CD4-positive, alpha-beta T cell treated with Interleukin-17A for 4 hours (primary cell): Measurements from ENCODE around the gene HTRA1.

Source experiments
- DNase-seq: peaks from one replicate; pipeline ENCODE4 v3.0.0-alpha.2; 2020; ENCODE audit warnings: mixed read lengths

The HTRA1 gene

DNA sequence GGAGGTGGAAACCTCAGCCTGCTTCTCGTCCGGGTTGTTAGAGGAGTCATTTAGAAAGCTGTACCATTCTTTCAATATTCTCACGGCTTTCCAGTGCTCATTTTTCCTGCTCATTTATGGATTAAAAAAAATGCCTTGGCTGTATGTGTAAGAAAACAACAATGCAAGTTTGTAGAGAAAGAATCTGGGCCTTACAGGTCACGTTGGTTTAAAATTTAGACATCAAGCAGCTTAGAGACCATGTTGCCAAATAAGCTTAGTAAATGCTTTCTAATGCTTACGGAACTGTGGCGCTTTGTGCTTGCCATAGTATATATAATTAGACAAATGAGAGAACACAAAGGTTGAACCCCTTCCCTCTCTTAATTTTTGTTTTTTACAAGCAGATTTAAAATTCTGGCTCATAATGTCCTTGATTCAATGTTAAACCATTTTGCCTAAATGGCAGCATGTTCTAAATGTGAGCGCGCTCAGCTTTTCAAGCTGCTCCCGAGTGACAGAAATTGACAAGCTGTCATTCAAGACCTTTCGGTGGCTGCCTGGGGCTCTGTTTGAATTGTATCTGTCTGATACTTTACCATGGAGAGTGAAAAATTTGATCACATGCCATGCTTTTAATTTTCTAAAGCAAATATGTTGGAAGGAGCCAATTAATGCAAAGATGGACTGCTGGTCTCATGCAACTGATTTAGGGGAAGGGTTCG lies 5.8 kb upstream of the HTRA1 start:
- no peak for DNase-seq

DNA sequence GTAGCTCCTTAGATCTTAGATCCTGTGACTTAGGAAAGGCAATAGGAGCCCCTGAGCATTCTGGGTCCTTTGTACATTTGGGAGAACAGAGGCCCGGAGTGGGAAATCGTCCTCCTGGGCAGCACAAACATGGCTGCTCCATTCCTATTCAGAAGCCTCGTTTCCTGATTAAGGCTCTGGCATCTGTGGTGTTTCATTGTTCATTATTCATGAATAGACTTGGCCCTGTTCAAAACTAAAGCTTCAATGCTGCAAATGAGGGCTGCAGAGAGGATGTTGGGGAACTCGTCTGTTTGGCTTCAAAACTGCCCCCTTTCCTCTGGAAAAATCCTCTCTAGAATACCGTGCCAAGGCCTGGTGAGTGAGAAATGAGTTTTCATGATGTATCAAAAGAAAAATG lies 3.4 kb upstream of the HTRA1 start:
- no peak for DNase-seq

DNA sequence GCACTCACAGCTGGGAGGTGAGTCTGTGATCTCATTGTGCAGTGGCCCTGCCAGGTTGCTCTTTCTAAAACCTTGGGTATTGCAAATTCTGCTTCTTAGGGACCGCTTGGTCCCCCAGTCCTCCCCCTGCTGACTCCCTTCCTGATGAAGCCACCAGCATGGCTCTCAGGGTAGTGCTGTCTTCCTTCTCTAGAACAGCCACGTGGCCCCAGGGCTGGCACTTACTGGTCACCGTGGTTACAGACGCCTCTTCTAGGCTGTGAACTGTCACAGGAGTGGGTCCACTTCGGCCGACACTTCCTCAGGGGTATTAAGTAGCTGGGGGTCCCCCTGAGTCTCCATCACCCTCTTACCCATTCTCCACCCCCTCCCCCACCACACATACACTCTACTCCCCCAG lies 2.7 kb upstream of the HTRA1 start:
- no peak for DNase-seq

DNA sequence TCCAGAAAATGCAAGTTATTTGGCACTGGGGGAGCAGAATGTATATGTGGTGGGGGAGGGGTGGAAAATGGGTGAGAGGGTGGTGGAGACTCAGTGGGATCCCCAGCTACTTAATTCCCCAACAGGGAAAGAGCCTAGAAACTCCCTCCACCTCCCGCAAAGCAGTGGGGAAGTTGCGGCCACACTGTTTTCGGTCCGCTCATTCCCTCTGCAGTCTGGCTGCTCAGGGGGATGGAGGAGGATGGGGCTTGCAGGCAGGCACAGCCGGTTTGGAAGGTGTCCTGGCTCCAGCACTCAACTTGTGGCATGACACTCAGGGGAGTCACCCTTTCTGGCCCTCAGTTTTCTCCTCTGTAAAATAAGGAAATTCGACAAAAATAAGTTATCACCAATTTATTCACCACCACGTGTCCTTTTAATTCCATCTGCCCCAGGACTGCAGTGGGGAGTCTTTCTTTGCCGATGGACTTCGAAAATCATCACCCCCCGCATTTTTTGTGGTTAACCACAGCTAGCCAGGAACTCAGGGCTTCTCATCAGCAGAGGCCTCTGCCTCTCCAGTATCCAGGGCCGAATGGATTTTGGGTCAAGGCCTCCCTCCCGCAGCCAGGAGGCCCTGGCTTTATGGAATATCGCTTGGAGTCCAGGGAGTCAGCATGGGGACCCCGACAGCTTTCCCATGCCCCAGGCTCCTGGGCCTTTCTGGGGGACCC lies 1.6 kb upstream of the HTRA1 start:
- no peak for DNase-seq

DNA sequence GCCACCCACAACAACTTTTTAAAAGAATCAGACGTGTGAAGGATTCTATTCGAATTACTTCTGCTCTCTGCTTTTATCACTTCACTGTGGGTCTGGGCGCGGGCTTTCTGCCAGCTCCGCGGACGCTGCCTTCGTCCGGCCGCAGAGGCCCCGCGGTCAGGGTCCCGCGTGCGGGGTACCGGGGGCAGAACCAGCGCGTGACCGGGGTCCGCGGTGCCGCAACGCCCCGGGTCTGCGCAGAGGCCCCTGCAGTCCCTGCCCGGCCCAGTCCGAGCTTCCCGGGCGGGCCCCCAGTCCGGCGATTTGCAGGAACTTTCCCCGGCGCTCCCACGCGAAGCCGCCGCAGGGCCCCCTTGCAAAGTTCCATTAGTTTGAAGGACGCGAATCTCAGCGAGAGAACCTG lies 461 bp upstream of the HTRA1 start:
- DNase-seq = no peak

DNA sequence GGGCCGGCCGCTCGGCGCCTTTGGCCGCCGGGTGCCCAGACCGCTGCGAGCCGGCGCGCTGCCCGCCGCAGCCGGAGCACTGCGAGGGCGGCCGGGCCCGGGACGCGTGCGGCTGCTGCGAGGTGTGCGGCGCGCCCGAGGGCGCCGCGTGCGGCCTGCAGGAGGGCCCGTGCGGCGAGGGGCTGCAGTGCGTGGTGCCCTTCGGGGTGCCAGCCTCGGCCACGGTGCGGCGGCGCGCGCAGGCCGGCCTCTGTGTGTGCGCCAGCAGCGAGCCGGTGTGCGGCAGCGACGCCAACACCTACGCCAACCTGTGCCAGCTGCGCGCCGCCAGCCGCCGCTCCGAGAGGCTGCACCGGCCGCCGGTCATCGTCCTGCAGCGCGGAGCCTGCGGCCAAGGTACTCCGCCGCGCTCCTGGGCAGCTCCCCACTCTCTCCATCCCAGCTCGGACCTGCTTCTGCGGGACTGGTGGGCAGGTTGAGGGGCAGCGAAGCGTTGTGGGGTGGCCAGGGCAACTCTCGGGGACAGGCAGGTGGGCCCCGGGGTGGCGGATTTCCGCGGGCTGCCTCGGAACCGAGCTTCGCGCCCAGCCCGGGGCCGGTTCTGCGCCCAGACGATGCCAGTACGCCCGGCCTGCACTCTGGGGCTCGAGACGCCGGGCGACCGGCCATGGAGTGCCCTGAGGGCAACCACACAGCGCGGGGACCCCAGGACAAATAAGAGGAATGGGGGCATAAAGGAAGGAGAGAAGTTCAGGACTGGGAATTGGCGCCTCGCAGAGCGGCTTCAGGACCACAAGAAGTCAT lies 578 bp downstream of the HTRA1 start:
- no peak for DNase-seq

DNA sequence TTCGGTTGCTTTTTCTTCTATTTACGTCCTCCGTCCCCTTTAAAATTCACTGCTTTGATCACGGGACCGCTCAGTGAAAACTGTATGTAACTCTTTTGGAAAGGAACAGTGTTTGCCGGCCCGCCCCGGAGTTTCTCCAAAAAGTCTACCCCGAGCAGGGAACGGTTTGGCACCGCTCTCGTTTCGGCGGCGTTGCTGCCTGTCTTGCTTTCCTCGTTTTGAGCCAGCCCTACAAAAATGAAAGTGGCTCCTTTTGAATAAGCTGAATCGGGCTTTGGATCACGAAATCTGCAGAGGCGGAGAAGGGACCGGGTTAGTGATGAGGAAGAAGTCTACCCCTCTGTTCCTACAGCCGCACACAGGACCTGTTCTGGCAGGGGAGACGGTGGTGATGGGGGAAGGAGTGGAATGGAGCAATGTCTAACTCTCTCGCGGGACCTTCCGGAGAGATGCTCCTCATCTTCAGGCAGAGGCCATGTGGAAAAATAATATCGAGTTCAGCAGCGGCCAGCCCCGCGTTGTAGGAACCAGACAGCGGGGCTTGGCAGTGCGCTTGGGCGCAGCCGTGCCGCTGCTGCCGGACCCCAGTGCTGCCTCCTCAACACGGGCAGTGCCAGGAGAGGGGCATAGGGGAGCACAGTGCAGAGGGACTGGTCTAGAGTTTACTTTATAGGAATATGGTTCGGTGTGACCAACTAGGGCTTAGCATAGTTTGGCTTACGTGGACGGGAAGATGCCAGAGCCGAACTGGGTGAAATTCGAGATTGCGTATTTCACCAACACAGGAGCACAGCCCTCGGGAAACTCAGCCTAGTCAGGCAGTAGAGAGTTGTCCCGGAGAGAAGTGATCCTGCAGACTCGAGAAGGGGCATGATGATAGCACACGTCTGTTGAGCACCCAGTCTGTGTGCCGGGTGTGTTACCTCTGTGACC lies 1.4 kb downstream of the HTRA1 start:
- no peak for DNase-seq

DNA sequence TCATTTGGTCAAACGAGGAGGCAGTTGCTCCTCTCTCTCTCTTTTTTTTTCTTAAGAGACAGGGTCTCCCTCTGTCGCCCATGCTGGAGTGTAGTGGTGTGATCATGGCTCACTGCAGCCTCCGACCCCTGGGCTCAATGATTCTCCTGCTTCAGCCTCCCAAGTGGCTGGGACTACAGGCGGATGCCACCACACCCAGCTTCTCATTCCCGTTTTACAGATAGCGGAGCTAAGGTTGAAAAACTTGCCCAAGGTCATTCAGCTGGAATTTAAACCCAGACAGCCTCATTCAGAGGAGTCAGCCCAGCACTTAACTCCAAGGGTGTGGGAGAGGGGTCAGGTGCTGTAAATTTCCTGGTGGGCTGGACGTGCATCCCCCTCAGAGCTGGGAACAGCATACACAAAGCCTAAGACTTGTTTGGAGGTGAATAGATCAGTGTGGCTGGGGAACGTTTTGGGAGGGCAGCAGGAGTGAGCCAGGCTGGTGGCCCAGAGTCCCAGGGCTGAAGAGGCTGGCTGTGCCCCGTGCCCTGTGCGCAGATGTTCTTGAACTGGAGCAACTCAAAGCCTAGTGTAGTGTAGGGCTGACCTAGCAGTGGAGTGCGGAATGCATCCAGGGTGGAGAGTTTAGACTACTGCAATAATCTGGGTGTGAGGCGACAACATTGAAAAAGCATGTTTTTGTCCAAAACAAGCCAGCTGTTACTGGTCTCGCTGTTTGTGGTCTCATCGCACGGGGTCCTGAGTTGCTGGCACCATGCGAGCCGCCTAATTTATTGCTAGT lies 2.3 kb downstream of the HTRA1 start:
- DNase-seq = no peak

DNA sequence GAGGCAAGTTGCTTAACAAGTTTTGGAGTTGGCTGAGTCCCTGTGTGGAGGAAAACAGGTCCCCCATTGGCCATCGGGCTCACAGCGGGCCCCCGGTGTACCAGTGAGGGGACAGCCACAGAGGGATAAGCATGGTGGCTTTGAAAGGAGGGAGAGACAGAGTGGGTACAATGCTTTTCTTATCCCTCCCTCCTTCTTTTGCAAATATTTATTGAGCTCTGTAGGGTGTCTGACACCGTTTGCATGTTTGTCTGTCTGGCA lies 2.8 kb downstream of the HTRA1 start:
- no peak for DNase-seq

DNA sequence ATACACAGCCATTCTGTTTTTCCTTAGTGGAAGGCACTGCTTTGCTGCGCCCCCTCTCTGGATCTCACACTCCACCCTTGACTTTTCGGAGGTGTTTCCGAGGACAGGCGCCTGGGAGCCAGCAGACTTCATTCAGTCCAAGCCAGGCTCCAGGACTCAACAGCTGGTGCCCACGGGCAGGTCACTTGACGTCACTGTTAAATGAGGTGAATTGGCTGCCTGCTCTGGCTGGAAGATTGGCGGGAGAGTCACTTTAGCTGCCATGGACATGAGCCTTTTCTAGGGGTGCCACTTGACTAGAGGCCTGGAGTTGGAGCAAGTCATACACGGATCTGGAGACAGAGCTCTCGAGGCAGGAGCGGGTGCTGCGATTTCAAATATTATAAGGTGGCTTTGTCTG lies 3.2 kb downstream of the HTRA1 start:
- no peak for DNase-seq

DNA sequence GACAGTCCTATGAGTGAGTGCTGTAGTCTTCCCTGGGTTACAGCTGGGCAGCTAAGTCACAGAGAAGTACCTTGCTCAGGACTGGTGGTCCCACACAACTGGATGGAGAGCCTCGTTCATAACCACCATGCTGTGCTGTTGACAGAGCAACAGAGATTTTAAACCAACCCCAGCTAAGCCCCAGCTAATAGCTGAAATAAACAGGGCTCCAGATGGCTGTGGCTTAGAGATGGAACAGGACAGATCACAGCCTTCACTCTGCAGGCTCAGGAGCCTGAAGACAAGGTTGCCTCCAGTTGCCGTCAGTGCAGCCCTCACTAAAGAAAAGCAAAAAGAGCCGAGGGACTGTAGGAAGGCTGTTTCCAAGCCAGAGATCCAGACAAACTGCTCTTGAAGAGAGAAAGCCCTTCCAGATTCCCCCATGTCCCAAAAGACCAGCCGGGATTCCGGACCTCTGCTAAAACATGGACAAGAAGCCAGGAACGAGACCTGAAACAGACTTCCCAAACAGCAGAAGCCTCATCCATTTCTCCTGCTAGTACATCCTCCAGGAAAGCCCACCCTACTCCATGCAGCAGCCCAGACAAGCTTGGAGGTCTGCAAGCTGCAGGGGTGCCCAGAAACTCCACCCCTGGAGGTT lies 4.2 kb downstream of the HTRA1 start:
- DNase-seq = no peak

DNA sequence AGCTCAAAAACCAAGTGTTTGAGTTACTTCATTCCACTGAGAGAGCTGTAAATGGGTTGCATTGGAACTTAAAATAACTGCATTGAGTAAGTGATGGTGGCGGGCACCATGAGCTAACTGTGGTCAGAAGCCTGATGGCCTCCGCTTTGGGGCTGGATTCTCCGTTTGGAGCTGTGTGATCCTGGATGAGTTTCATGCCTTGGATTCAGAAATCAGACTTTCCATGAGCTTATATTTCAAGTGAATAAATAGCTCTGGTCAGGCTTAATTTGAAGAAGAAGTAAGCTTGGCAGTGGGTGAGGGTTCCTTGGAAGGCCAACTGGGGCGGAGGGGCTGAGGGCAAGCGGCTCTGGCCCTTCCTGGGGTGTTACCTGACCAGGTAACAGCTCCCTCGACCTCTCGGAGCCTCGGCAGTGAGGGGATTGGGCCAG lies 5.6 kb downstream of the HTRA1 start:
- no peak for DNase-seq

DNA sequence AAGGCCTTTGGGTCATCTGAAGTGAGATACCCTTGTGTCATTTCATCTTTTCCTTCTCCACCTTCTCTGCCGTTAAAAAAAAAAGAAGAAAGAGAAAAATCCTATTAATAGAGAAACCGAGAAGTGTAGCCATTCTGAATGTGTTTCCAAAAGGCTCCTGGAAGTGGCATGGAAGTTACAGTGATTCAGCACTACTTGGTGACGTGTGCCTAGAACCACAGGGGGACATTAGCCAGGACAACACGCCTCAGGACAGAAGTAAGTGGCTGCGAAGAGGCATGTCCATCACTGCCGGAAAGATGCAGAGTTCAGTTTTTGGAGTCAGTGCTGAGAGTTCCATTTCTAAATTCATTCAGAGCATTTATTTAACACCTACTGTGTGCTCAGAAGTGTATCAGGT lies 6.3 kb downstream of the HTRA1 start:
- no peak for DNase-seq

DNA sequence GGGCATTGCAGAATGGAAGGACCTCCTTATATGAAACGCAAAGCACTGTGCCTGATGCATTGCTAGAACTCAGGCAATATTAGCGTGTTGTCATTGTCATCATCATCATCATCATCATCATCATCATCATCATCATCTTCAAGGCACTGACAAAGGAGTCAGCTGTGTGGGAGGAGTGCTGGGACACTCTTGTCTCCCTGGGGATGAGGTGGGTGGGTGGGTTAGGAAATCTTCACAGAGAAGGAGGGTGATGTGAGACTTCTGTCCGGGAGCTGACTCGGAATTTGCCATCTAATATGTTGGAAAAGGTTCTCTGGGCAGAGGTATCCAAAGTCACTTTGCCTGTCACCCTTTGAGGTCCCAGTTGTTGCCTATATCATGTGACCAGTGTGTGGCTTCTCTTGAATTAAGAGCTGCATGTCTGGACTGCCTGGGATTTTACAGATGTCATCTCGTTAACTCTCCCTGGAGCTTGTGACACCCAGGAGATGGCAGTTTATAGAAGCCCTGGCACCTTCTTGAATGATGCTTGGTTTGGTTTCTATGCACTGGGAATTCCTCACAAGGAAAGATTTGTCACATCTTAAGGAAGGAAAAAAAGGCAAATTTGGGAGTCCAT lies 7.1 kb downstream of the HTRA1 start:
- no peak for DNase-seq

DNA sequence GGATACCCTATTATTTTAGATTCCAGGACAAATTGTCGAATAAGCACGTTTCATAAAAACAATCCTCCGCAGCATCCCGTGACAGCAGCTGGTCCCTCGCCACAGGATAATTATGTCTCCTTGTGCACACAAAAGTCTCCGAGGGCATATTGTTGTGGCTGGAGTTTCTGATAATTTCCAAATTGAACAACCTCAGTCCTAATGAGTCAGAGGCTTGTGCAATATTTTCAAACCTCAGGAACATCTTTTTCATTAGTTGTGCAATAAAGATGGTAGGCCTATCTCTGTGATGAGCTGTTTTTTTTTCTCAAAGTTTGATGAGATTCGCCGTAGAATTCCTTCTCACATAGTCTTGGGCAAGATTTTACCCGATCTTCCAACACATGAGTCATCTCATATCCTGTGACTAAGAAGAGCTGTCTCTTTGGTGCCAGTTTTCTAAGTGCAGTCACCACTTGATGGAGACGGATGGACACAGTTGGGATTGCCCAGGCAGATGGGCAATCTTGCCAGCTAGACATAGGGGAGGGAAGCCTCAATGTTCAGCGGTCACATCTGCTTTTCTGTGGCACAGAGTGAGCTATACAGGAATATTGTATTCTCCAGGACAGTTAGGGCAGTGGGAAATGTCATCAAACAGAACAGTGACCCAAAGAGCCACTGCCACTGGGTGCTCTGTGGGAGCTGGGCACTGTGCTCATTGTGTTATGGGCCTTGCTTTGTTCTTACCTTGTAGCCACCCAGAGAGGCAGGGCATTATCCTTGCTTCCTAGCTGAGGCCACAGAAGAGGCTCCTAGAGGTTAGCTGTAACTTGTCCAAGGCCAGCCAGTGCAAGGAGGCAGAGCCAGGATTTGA lies 7.8 kb downstream of the HTRA1 start:
- DNase-seq = no peak

DNA sequence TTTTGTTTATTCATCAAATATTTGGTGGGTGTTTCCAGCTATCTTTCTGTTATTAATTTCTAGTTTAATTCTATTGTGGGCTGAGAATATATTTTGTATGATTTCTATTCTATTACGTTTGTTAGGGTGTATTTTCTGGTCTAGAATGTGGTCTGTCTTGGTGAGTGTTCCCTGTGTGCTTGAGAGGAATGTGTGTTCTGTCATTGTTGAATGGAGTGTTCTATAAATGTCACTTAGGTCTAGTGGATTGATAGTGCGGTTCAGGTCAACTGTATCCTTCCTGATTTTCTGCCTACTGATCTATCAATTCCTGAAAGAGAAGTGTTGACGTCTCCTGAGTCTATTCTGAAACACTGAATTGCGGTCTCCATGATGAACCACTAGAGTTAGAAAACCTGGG lies 8.5 kb downstream of the HTRA1 start:
- no peak for DNase-seq

DNA sequence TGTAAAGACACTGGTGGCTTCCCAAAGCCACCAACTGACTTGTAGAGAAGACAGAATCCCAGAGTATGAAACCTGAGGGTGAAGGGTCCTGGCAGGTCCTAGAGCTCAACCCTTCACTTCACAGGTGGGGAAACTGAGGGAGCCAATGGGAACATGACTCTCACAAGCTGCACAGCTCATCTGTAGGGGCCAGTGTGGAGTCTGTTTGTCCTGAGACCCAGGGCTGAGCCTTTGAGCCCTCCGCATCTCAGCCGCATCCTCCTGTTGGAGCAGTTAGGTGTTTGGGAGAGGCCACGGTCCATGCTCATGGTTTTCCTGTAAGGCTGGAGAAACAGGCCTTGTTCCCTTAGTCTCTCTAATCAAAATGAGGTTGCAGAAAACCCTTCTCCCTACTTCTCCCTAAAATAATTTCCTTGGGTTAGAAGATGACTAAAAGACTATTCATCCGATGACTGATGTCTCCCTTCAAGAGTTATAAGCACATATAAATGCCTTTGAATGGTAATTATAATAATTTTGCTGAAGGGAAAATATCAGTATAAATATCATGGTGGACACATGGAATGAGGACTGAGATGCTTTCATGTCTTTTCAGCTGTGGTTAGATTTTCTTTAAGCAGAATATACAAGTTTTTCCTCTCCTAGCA lies 10.3 kb downstream of the HTRA1 start:
- no peak for DNase-seq

DNA sequence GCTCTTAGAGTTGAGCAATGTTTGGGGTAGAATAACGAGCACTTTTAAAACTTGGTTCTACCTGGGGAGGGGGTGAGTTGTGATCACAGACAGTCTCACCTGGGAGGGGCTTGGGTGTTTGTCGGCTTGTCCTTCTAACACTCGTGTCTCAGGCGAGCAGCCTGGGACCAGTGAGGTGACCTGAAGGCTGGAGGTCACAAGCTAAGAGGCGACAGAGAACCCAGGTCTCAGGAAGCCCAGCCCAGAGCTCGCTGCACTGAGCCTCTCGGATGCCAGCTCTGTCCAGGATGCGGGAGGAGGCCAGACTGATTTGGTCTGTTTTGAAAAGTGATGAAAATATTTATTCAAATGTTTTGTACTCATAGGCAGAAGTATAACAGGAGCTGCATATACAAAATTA lies 11.8 kb downstream of the HTRA1 start:
- DNase-seq = no peak

DNA sequence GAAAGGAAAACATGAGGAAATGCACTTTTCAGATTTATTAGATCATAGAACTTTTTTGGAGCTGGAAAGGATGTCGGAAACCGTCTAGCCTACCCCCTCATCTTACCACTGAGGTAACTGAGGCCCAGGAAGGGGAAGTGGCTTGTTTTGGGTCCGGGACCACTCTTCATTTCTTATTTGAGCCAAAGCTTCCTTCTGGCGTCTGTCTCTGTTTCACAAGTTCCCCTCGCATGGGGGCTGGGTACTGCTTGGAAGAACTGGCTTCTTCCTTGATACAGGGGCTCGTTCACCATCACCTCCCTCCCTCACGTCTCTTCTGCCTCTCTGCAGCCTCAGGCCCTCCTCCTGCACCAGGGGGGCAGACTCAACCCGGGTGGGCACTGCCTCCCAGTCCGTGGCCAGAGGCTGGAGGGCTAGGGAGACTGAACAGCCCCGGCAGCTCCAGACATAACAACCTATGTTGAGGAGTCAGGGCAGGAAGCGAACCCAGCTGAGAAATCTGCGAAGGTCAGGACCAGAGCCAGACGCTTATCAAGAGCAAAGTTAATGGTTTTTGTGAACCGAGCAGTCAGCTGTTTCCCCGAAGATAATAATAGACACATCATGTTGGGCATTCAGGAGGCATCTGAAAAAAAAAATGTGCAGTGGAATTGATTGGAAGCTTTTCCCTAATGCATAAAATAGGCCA lies 12.9 kb downstream of the HTRA1 start:
- no peak for DNase-seq
